H54 (cell line): ENCODE measurements around the gene SSR2.
"Not testable (repeated sequence)": the region's sequence is repeated elsewhere in the genome, so short reads cannot be mapped to it uniquely, and the experiment has no call there.

Experiments
- DNase-seq: peaks from one replicate; pipeline ENCODE4 v3.0.0; 2011; ENCODE audit warnings: low spot score, mixed read lengths; ENCODE audit not compliant: insufficient read length
- FAIRE-seq: peaks from 3 replicates; lab custom pipeline; 2011; peaks lifted over from hg19 to GRCh38; lab: Jason Lieb, UNC
- POLR2A ChIP-seq: IDR thresholded peaks from 2 replicates; pipeline ENCODE4 v1.6.1; 2011; ENCODE audit warnings: low read depth, mild to moderate bottlenecking, low read length

Gene SSR2

GRCh38 chr1:155996166-155996565 is 24.6 kb downstream of the SSR2 start:
- FAIRE-seq, result no peak
- no peak for DNase-seq
- no peak for TF ChIP-seq POLR2A

DNA sequence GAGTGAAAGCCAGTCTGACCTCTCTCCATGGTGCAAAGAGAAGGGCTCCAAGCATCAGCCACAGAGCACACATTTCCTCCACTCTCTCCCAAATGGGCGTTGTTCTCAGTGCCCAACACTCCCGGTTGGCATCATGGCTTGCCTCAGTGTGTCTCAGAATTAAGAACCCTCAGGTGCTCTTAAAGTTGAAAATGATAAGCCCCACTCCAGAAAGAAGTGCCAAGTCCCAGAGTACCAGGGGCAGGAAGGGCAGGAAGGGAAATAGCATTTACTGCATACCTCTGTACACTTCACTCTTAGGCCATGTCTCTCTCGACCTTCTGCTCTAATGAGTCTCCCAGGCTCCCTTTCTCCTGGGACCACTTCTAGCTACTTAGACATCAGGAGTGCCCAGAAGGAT is 27.2 kb downstream of the SSR2 start:
- FAIRE-seq (no peak), DNase-seq (no peak)
- TF ChIP-seq POLR2A, result no peak

- no peak for DNase-seq
- no peak for FAIRE-seq
- TF ChIP-seq POLR2A, result no peak
Observed at GRCh38 chr1:155990005-155990739, 30.6 kb downstream of the SSR2 start.

DNA sequence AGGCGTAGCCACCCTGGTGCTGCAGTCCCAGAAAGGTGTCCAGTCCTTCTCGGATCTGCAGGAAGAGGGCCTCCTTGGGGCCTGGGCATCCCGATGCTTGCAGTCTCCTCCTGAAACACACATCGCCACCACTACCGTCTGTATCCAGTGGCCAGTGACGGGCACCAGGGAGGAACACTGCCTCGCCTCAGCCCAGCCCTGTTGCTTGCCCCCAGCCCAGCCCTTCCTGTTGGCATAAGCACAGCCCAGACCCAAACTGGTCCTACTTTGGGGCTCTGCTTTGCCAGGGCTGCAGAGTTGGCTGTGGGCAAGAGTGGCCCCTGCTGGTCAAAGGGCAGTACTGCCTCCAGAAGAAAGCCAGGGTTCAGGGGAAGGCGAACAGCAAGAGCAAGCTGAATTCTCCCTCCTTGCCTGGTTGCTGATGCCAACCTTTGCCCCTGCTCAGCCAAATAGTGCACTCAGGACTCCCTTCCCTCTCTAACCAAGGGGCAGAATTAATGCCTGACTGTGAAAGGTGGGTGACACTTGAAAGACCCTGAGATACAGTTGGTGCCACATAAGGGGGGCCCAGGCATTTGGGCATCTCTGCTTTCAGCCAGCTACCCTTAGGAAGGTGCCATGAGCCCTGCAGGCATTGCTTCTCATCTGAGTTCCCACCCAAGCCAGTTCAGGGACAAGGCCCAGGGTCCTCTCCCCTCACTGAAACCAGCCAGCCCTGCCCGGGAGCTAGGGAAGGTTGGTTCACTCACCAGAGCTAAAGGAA is 31.3 kb downstream of the SSR2 start:
- FAIRE-seq (no peak), DNase-seq (peak; percentile 64)
- TF ChIP-seq POLR2A, result no peak

- not testable (repeated sequence) for DNase-seq, FAIRE-seq
Observed at GRCh38 chr1:155984903-155985645, 35.7 kb downstream of the SSR2 start.

- DNase-seq, result no peak
- no peak for TF ChIP-seq POLR2A
- FAIRE-seq, result no peak
Observed at GRCh38 chr1:155984341-155984740, 36.4 kb downstream of the SSR2 start.

DNA sequence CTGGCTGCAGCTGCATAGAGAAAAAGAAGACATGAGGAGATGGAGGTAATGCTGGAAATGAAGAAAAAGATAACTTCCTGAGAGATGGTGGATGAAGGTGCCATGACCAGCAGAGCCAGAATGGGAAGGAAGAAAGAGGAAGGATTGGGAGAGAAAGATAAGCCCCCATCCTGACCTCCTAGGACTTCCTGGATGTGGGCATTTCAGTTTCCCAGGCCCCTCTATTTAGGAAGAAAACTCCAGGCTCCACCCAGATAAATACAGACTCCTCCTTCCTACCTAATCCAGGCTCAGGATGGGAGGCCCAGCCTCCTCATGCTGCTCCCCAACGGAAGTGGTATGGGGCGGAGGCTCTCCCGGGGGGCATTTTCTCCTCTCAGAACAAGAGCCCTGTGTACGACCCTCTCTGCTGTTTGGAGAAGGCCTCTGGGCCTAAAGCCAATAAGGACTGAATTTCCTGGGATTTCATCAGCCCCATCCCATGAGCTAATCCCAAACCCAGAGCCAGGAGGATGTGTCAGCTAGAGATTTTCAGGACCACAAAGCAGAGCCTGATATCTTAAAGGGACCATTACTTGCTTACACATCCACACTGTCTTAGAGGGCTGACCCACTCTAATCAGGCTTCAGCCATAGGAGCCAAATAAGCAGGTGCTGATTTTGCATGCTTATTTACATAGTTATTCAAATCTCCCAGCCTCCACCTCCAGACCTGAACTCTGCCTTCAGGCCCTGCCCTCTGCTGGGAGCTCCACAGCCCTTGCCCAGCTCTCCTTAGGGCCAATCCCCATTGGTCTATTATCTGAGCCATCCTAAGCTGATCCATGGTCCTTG is 37.3 kb downstream of the SSR2 start:
- FAIRE-seq, result no peak
- DNase-seq, result peak; percentile 84
- 0 out of 2 replicates have a peak, but pooled peaks have one; percentile 19 for TF ChIP-seq POLR2A

- FAIRE-seq (no peak), DNase-seq (no peak)
- no peak for TF ChIP-seq POLR2A
Observed at GRCh38 chr1:155982106-155982505, 38.6 kb downstream of the SSR2 start.

DNA sequence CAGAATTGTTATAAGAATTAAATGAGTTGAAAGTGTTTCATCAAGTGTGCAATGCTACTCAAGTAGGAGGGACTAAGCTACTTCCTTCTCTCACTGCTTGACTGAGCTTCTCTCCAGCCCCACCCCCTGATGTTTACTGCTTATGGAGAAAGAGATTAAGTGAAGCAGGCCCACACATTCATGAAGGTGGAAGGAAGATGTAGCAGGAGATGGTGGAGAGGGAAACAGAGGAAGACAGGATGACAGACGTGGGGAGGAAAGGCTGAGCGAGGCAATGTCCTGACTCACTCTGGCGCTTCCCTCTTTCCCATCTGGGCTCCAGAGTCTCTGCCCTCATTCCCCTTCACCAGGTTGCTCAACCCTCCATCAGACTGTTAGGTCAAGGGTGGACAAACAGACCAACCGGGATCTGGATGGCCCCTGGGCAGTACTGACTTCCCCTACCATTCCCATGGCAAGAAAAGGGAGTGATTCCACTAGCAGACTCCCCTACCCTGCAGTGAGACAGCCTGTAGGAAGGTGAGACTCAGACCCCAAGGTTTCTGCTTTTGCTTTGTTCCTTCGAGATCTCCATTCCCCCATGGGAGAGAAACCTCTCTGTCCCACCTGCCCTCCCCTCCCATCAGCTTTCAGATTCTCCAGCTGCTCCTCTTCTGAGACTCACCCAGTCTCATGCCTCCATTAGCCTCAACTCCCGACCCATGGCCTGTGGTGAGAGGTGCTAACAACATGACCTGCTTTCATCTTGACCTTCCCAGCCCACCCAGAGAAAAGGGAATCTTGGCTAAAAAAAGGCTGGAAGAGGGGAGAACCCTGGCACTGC is 39.3 kb downstream of the SSR2 start:
- DNase-seq (peak; percentile 61), FAIRE-seq (no peak)

GRCh38 chr1:155979597-155980343 is 41.0 kb downstream of the SSR2 start:
- TF ChIP-seq POLR2A, result no peak
- FAIRE-seq, result no peak
- DNase-seq, result no peak

More for the DNA sequence above, 39.3 kb downstream of the SSR2 start:
- no peak for TF ChIP-seq POLR2A

DNA sequence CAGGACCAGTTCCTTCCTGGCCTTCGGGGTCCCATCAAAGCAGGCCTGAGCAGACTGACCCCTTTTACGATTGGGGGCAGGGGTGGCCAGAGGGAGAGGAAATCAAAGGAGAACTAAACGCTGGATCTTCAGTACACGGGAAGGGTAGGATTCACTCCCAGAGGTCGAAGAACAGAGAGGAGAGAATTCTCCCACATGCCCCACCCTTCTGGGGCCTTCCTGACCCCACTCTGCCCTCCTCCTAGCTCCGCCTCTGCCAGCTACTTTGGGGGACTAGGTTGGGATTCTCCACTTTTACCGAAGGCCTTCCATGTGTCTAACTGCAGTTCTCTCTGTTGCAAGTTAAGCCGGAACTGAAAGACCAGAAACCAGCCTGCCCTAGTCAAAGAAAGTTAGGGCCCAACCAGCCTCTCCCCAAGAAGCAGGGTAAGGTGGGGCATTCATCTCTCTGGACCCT is 41.8 kb downstream of the SSR2 start:
- DNase-seq, result no peak

More for the DNA sequence above, 41.8 kb downstream of the SSR2 start:
- no peak for FAIRE-seq
- no peak; the same call in 1 of the 2 replicates for TF ChIP-seq POLR2A
